Liver (tissue), 3 donors: Measurements from ENCODE around the gene KIF3B.

Experiments
- CTCF ChIP-seq: fragments of 150-350 bp; IDR thresholded peaks from 2 replicates; pipeline ENCODE4 v1.5.1; 2017; ENCODE audit warnings: improper control_type of control experiment, low read depth, low read length; ENCODE audit not compliant: missing input control
- HNF4A ChIP-seq, 2 donors: conservative IDR thresholded peaks; 2 replicates each; pipeline ENCODE4 v1.6.1; 2016; ENCODE audit warnings: antibody characterized with exemption in 2 of 2, mild to moderate bottlenecking in 2 of 2
- REST ChIP-seq: IDR thresholded peaks from 2 replicates; pipeline ENCODE4 v1.6.1; 2016; ENCODE audit warnings: antibody characterized with exemption, mild to moderate bottlenecking
- donor health status: healthy.
- donor health status: healthy.

DNA sequence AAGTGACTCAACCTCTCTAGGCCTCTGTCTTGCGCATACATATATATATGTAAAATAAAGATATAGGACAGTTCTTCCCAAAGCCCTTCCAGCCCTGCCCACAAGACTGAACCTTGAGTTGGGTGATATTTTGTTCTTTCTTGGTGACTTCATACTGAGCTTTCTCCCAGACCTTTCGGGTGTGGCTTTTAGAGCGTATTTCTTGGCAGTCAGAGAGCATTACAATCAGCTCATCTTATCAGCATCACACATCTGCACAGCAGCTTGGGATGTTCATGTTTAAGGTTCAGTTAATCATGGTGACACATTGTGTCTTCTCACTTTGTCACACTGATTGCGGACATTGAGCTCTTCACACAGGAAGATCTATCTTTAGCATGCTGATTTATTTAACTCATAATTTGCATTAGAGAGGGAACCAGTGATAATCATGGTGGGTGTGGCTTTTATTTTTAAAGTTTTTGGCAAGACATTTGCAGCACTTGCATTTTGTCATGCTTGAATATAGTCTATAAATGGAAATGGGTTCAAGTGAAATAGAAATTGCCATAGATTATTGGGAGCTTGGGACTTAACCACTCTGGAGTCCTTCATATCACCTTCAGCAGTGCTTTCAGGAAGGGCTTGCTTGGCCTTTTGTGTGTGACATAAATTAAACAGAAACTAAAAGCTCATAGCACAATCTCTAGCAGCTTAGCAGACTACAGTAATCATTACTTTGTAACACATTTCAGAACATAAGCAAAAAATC is 8.3 kb downstream of the KIF3B start:
- TF ChIP-seq REST, result no peak
- TF ChIP-seq CTCF, result no peak
- no peak for TF ChIP-seq HNF4A (conservative IDR thresholded peaks at IDR 0.05)
